ENCODE measurements around the gene MIER2. TPM values are rescaled to one million over a fixed set of nuclear protein-coding genes. Genes with fewer than 3 reads are reported as not detected.
A peak's percentile ranks its signal among the peaks of the same experiment; 100 is the strongest.
"Not testable (repeated sequence)": the region's sequence is repeated elsewhere in the genome, so short reads cannot be mapped to it uniquely, and the experiment has no call there.

Gene MIER2
- polyA plus RNA-seq, 5 donors = 18.9 to 35.9 (median 26.1) TPM

GRCh38 chr19:290372-291005, 54.1 kb downstream of the MIER2 start:
- peak; percentile 49 to 58 for DNase-seq

DNA sequence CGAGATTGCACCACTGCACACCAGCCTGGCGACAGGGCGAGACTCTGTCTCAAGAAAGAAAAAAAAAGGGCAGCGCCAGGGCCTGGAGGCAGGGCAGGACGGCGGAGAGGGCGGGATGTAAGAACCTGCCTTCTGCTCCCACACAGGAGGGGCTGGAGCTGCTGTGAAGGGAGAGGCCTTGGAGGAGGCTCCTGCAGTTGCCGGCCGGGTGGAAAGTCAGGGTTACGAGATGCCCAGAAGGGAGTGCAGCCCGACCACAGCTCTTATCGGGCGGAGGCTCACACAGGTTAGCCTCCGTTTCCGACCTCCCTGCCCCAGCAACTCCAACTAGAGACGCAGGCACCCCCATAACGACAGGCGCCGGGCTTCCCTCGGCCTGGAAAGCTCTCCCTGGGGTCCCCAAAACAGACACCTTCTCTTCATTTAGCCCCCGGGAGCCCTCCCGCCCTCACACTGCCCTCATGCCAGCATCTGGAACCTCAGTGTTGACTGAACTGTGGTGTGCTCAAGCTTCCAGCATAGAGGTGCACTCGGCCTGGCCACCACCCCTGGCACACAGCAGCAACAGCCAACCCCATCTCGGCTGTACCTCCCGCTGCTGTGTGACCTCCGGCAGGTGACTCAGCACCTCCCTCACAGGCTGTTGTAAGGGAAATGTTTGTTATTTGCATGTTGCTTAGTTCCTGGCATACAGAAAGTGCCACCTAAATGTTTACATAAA, 54.8 kb downstream of the MIER2 start:
- DNase-seq = no peak

GRCh38 chr19:288911-289310, 55.7 kb downstream of the MIER2 start:
- DNase-seq = no peak

DNA sequence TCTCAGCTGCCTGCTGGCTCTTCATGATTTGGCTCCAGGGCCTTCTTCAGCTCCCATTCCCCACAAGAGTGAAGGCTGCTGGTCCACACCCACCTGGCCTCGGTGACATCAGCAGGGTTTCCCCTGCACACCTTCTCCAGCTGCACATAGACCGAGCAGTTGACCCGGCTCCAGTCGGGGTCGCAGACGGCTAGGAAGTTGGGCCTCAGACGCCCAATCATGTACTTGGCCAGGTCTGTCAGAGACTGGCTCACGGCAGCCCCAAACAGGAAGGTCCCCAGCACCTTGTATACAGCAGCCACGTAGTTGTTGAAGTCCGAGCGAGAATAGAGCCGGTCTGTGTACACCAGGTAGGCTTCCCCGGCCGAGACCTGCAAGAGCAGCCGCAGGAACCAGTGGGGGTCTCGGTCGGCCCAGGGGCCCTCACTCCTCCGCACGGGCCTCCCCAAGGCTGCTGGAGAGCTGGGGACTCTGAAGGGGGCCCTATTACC, 57.2 kb downstream of the MIER2 start:
- no peak for DNase-seq

DNA sequence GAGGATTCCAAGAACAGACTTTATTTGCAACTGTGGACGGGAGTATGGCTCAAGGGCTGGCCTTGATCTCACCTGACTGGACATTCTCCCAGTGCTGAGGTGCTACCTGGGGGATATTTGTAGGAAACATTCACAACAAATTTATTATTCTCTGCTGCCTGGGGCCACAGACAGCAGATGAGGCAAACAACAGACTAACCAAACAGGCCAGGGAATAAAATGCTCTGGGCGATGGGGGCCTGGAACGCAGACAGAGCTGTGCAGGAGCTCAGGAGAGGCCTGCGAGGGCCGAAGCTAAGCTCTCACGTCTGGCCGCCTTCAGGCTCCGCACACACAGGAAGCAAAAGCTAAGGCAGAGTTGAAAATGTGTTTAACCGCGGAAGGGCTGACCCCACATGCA, 61.2 kb downstream of the MIER2 start:
- no peak for DNase-seq

GRCh38 chr19:282501-282900, 62.1 kb downstream of the MIER2 start:
- DNase-seq = no peak

GRCh38 chr19:281992-282391, 62.6 kb downstream of the MIER2 start:
- DNase-seq = no peak

GRCh38 chr19:281156-281853, 63.3 kb downstream of the MIER2 start:
- no peak for DNase-seq

DNA sequence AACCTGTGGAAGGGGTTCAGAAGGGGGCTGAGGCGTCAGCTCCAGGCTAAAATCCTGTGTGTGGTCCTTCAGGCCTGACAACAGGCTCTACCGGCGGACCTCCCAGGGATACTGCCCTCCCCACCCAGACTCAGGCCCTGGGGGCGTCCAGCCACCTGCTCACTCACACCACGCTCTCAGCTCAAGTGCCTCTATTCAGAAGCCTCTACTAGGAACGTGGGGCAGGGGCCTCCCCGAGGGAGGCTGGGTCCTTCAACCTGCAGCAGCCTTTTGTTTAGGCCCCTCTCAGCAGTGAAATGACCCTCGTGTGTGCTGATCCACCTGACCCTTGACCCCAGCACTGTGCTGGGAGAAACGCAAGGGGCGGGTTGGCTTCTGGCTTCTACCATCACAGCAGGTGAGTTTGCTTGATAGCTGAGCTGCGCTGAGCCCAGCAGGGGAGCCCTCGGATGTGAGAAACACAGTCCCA, 64.0 kb downstream of the MIER2 start:
- DNase-seq = no peak

- DNase-seq = no peak
Observed at GRCh38 chr19:279656-280055, 64.9 kb downstream of the MIER2 start.

GRCh38 chr19:279231-279630, 65.4 kb downstream of the MIER2 start:
- DNase-seq = no peak

- peak in 1 of 2 donors; percentile 35 for DNase-seq
Observed at GRCh38 chr19:277581-278165, 66.9 kb downstream of the MIER2 start.

GRCh38 chr19:277131-277530, 67.5 kb downstream of the MIER2 start:
- DNase-seq = no peak

- no peak for DNase-seq
Observed at GRCh38 chr19:275958-276646, 68.5 kb downstream of the MIER2 start.

DNA sequence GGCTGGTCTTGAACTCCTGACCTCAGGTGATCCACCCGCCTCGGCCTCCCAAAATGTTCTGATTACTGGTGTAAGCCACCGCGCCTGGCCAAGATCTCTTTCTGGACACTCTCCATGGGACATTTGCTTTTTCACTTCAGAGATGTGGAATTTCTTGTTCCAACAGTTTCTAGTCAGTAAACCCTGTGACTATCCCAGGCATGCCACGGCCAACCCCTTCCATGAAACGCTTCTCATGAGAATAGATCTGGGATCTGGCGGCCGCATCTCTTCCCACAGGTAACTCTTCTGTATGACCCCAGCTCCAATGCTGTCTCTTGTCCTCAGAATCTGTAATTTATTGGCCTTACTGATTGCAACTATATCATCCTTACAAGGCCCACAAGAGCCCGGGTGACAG, 69.6 kb downstream of the MIER2 start:
- no peak for DNase-seq

DNA sequence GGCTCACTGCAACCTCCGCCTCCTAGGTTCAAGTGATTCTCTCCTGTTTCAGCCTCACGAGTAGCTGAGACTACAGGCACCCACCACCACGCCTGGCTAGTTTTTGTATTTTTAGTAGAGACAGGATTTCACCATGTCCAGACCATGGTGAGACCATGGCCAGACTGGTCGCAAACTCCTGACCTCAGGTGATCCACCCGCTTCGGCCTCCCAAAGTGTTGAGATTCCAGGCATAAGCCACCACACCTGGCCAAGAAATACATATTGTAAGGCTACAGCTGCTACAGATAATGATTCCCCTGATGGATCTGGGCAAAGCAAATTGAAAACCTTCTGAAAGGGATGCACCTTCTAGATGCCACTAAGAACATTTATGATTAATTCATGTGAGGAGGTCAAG, 71.2 kb downstream of the MIER2 start:
- DNase-seq = no peak

DNA sequence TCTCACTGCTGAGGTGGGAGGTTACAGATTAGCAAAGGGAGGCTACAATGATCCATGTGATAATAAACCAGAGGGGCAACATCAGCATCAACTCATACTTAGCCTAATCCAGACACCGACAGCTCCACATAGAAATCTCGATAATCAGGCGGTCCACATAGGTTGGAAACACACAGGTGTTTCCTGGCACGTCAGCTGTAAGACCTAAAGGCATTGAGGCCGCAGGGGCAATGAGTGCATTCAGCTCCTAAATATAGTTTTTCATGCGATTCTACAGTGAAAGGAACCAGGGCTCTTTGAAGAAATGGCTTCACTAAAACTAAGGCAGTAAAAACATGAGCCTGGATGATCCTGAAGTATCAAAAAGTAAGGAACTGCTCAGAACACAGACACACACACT, 72.7 kb downstream of the MIER2 start:
- no peak for DNase-seq

DNA sequence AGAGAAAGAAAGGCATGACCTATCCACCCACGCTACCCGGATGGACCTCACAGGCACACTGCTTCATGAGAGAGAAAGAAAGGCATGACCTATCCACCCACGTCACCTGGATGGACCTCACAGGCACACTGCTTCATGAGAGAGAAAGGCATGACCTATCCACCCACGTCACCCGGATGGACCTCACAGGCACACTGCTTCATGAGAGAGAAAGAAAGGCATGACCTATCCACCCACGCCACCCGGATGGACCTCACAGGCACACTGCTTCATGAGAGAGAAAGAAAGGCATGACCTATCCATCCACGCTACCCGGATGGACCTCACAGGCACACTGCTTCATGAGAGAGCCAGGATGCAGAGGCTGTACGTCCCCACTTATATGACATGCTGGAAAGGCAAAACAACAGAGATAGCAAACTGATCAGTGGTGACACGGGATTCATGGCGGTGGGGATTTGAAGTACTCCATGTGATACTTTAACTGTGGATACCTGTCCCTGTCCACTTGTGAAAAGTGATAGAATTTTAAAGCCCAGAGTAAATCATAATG, 73.8 kb downstream of the MIER2 start:
- not testable (repeated sequence) for DNase-seq

DNA sequence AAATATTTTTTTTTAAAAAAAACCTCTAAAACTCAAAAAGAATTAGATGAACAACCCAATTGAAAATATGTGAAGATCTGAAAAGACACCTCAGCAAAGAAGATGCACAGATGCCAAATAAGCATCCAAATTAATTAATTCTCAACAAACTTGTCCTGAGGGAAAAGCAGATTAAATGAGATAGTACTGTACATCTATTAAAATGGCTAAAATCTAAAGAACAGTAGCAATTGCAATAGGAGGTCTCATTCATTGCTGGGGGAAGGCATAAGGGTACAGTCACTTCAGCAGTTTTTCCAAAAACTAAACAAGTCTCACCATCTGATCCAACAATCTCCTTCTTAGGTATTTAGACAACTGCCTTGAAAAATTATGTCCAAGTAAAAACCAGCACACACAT, 75.4 kb downstream of the MIER2 start:
- no peak for DNase-seq

DNA sequence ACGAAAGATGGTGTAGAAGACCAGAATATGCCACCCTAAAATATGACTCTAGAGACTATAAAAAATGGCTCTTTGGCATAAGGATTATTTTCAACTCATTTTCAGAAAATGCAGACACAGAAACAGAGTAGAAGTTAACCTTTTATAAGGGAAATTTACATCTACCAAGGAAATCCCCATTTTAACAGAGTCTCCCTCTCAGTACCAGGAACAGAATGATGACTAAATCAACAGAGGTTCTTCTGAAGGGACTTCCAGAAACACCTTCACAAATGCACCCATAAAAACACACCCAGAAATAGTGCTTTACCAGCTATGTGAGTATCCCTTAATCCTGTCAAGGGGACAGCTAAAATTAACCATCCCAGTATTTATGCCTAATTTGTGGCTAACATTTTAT, 82.5 kb downstream of the MIER2 start:
- DNase-seq = no peak

DNA sequence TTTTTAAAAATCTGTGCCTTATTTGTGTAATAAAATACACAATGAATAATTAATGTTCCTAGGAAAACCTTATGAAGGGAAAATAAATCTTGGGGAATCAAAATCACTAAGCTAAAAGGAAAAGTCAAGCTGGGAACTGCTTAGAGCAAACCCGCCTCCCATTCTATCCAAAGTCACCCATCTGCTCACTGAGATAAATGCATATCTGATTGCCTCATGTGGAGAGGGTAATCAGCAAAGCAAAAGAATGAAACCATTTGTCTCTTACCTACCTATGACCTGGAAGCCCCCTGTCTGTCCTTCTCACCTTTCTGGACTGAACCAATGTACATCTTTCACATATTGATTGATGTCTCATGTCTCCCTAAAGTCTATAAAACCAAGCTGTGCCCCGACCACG, 87.8 kb downstream of the MIER2 start:
- DNase-seq = not testable (repeated sequence)

Data from right lung (tissue), 5 donors.